Right ventricle myocardium inferior (tissue), 1 donor: ENCODE measurements around the gene SPATC1L. TPM values are rescaled to one million over a fixed set of nuclear protein-coding genes. Genes with fewer than 3 reads are reported as not detected.

Experiments used
- ATAC-seq: fragments of 200-7000 bp; cut with Tn5 transposase; one replicate; pipeline ENCODE4 v1.9.1; 2020; ENCODE audit warnings: mild to moderate bottlenecking, moderate library complexity
- DNase-seq: peaks from one replicate; pipeline ENCODE4 v3.0.0; 2021; ENCODE audit errors: missing footprints
- intact Hi-C: fragments of 100-400 bp; cut with DNase I; formaldehyde crosslinking; loops from one replicate; pipeline ENCODE4 v1.11.0; 2022
- total RNA-seq: library from RNA; stranded (reverse); fragmentation: NEBNext Ultra II Directional; extraction: Animal tissue kit (Norgen Biotek cat#: 25700); gene quantifications from one replicate; pipeline ENCODE4 v1.2.1, GENCODE V29; 2021
- donor health status: DM: no; HTN: yes; CAD: no; lungs with severe emphysema.

SPATC1L gene
- total RNA-seq, 1 donor from 2014 or later = 7.7 TPM

DNA sequence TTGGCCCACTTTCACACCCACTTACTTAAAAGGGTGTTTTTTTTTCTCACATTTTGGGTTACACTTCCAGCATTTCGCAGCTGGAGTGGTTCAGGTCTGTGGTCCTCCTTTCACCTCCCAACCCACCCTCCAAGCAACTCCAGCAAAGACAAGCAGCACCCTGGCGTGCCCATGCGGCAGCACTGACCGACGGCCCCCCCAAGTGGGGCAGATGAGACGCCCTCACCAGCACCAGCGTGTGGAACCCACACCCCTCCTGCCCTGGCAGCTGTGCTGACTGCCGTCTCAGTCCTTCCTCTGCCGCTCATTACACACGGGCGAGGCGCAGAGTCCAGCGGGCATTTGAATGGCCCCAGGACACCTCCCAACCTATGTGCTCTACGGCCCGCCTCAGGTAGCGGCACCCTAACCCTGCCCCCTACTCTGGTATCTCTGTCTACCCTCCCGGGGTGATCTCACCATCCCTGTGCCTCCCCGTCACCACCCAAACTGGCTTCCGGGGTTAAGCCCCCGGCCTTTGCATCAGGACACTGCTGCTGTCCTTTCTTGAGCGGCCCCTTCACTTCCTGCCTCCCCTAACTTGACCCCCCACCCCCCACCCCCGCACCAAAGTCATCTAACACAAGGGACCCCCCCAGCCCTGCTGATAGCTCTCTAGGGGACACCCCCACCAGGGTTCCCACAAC is 33.4 kb upstream of the SPATC1L start:
- intact Hi-C loops = no loop called here
- ATAC-seq = no peak
- DNase-seq = no peak

GRCh38 chr21:46216132-46216747 is 32.0 kb upstream of the SPATC1L start:
- intact Hi-C loops = no loop called here
- ATAC-seq (no peak), DNase-seq (no peak)

GRCh38 chr21:46215436-46216131 is 31.3 kb upstream of the SPATC1L start:
- intact Hi-C loops = no loop called here
- no peak for DNase-seq
- ATAC-seq = no peak

- no peak for DNase-seq
- intact Hi-C loops = no loop called here
Observed at GRCh38 chr21:46214478-46215340, 30.4 kb upstream of the SPATC1L start.

GRCh38 chr21:46213620-46214286 is 29.5 kb upstream of the SPATC1L start:
- intact Hi-C loops = no loop called here
- no peak for DNase-seq
- no peak for ATAC-seq

More at GRCh38 chr21:46214478-46215340, 30.4 kb upstream of the SPATC1L start:
- ATAC-seq = no peak

GRCh38 chr21:46212721-46213484 is 28.6 kb upstream of the SPATC1L start:
- intact Hi-C loops = no loop called here
- no peak for ATAC-seq
- DNase-seq = no peak

GRCh38 chr21:46211786-46212720 is 27.8 kb upstream of the SPATC1L start:
- DNase-seq = no peak
- intact Hi-C loops = no loop called here
- ATAC-seq = no peak

GRCh38 chr21:46211376-46211775 is 27.1 kb upstream of the SPATC1L start:
- ATAC-seq (no peak), DNase-seq (no peak)
- intact Hi-C loops = no loop called here

- no peak for ATAC-seq
- DNase-seq = no peak
- intact Hi-C loops = no loop called here
Observed at GRCh38 chr21:46210378-46211136, 26.3 kb upstream of the SPATC1L start.

- DNase-seq = no peak
- ATAC-seq = no peak
Observed at GRCh38 chr21:46208761-46209721, 24.8 kb upstream of the SPATC1L start.

GRCh38 chr21:46207920-46208591 is 23.8 kb upstream of the SPATC1L start:
- intact Hi-C loops = no loop called here
- DNase-seq (no peak), ATAC-seq (no peak)

More at GRCh38 chr21:46208761-46209721, 24.8 kb upstream of the SPATC1L start:
- intact Hi-C loops = no loop called here

DNA sequence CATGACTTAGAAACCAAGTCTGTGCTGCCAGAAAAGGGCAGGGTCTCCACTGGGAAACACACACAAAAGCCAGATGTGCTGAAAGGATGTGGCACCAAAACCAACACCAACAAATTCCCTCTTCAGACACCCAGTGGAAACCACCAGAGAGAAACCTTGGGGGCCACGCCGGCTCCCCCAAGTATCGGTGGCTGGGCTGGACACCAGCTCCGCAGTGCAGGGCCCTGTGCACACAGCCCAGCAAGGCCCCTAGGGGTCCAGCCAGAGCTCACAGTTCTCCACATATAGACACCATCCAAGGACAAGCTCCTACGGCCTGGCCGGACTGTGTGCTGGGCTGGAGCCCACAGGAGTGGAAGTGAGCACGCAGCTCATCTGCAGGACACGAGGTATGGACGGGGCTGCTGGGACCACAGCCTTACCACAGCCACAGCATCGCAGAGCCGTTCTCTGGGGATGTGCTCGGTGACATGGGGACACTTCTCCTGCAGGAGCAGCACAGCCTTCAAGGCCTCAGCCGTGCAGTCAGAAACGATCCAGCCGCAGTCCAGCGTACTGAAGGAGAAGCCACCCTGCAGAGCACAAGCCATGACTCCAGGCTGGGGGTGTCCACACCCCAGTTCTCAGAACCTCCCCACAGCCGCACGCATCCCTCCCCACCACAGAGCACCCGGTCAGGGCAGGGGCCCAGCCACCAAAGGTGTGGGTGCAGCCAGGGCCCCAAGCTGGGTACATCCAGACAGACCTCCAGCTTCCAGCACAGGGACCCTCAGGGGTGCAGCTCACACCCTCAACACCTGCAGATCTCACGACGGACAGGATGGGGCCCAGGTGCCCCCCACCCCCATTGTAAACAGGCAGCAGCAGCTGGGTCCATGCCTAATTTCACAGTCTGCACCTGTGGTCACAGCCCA is 23.0 kb upstream of the SPATC1L start:
- ATAC-seq (no peak), DNase-seq (no peak)
- intact Hi-C loops = no loop called here

GRCh38 chr21:46206163-46207005 is 22.1 kb upstream of the SPATC1L start:
- ATAC-seq (no peak), DNase-seq (no peak)

More at GRCh38 chr21:46206163-46207005, 22.1 kb upstream of the SPATC1L start:
- intact Hi-C loops = no loop called here
